Testis (tissue), 3 donors: ENCODE data around the gene PLBD2. TPM values are rescaled to one million over a fixed set of nuclear protein-coding genes. Genes with fewer than 3 reads are reported as not detected.

ENCODE experiments used
- DNase-seq: peaks from one replicate; pipeline ENCODE4 v3.0.0-alpha.2; 2019
- H3K27ac ChIP-seq, 2 donors: fragments of 200-600 bp; sonication (generic); one replicate each; pipeline ENCODE4 v1.5.1; 2019
- H3K27me3 ChIP-seq: fragments of 200-600 bp; sonication (generic); one replicate; pipeline ENCODE4 v1.5.1; 2019
- H3K36me3 ChIP-seq: fragments of 200-600 bp; sonication (generic); one replicate; pipeline ENCODE4 v1.5.1; 2017; ENCODE audit warnings: low read depth; ENCODE audit errors: missing control alignments
- H3K4me1 ChIP-seq: fragments of 200-600 bp; sonication (generic); one replicate; pipeline ENCODE4 v1.5.1; 2019
- H3K4me3 ChIP-seq, 2 donors: fragments of 200-600 bp; sonication (generic); one replicate each; pipeline ENCODE4 v1.5.1; 2017 to 2019
- H3K9me3 ChIP-seq: fragments of 200-600 bp; sonication (generic); one replicate; pipeline ENCODE4 v1.5.1; 2017
- POLR2A ChIP-seq: fragments of 450-650 bp; IDR thresholded peaks from one replicate; pipeline ENCODE4 v1.6.1; 2017; ENCODE audit warnings: antibody characterized with exemption, mild to moderate bottlenecking, moderate library complexity
- WGBS, 2 donors: methylation state at CpG; one replicate each; pipeline ENCODE4 v1.1.5; 2018; 5-methylcytosine and 5-hydroxymethylcytosine counted together
- intact Hi-C: fragments of 100-400 bp; cut with DNase I; formaldehyde crosslinking; loops from one replicate; pipeline ENCODE4 v1.15.1; 2023; ENCODE audit warnings: low total_unique reads
- polyA plus RNA-seq: library from polyadenylated mRNA; stranded (reverse); fragments of 350-450 nt; fragmentation: Illumina TruSeq; extraction: RNeasy Lipid Tissue Mini Kit (QIAGEN cat#74804); gene quantifications from one replicate; pipeline ENCODE4 v1.2.3, GENCODE V29; 2014; ENCODE audit warnings: low read depth, low replicate concordance; ENCODE audit not compliant: insufficient read depth
- total RNA-seq, 2 donors: library from RNA; depleted of rRNA; stranded (reverse); fragments of >200 nt; gene quantifications; one replicate each; pipeline ENCODE4 v1.2.3, GENCODE V29; 2016
- TF ChIP-seq, protein P1 (sequence below), 3 experiments: fragments of 450-650 bp in 2 of 3; fragments of 200-600 bp in 1 of 3; sonication (generic) in 1 of 3; IDR thresholded peaks; one replicate each; pipeline ENCODE4 v1.5.1; 2016 to 2019; ENCODE audit warnings: antibody characterized with exemption in 3 of 3, mild to moderate bottlenecking in 2 of 3, moderate library complexity in 1 of 3

The PLBD2 gene
- total and polyA plus RNA-seq, 3 donors from 2014 or later, result 110 to 126 (median 120) TPM

DNA sequence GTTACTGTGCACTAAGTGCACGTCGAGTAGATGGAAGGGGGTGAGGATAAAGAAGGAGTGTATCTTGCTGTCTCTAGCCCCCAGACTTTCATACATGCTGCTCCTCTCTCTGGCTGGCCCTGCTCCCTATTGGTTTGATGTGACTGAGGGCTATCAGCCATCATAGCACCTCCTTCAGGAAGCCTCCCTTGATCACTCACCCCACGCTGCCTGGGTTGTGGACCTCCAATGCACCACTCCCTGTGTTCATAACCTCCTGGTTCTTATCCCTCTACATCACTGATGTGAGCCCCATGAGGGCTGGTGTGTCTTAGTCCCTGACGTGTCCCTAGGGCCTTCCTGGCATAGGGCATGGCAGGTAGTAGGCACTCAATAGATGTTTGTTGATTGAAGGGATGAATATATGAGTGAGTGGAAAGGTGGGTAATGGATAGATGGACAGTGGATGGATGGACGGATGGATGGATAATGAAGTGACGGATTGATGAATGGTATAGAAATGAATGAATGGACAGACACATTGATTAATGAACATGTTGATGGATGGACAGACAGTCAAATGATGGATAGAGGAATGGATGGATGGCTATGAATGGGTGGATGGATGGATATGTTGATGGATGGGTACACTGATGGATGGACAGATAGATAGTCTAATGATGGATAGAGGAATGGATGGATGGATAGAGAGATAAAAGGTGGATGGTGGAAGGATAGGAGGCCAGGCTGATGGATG, 78.8 kb downstream of the PLBD2 start:
- H3K9me3 ChIP-seq, result no peaks in the 10 kb centered on the region
- TF ChIP-seq, protein P1, sequence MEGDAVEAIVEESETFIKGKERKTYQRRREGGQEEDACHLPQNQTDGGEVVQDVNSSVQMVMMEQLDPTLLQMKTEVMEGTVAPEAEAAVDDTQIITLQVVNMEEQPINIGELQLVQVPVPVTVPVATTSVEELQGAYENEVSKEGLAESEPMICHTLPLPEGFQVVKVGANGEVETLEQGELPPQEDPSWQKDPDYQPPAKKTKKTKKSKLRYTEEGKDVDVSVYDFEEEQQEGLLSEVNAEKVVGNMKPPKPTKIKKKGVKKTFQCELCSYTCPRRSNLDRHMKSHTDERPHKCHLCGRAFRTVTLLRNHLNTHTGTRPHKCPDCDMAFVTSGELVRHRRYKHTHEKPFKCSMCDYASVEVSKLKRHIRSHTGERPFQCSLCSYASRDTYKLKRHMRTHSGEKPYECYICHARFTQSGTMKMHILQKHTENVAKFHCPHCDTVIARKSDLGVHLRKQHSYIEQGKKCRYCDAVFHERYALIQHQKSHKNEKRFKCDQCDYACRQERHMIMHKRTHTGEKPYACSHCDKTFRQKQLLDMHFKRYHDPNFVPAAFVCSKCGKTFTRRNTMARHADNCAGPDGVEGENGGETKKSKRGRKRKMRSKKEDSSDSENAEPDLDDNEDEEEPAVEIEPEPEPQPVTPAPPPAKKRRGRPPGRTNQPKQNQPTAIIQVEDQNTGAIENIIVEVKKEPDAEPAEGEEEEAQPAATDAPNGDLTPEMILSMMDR (IDR thresholded peaks at IDR 0.05), result no peak
- TF ChIP-seq POLR2A, result no peak
- H3K36me3 ChIP-seq, result no peaks in the 10 kb centered on the region
- no peak for DNase-seq
- WGBS, 2 donors, result 92 to 96% methylated on average over 6 of the region's 6 CpGs
- no peaks in the 10 kb centered on the region for H3K4me1 ChIP-seq
- H3K4me3 ChIP-seq, result no peak overlapping the region
- no peak overlapping the region for H3K27ac ChIP-seq
- intact Hi-C loops, result loop anchor here (10.0 kb wide), 1 partner anchor 242 kb away; no protein-coding TSS in a partner anchor
- H3K27me3 ChIP-seq, result no peaks in the 10 kb centered on the region

DNA sequence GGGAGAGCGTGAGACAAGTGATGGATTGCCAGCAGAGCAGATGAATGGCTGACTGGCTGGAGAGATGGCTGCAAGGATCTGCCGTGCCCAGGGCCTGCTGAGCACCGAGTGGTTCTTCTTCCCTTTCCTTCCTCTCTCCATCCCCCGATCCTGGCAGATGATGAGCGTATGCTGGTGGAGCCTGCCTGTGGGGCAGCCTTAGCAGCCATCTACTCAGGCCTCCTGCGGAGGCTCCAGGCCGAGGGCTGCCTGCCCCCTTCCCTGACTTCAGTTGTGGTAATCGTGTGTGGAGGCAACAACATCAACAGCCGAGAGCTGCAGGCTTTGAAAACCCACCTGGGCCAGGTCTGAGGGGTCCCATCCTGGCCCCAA, 79.3 kb downstream of the PLBD2 start:
- DNase-seq, result no peak
- Histone ChIP-seq H3K27me3 (no peaks in the 10 kb centered on the region), H3K9me3 (no peaks in the 10 kb centered on the region), H3K4me1 (no peaks in the 10 kb centered on the region), H3K36me3 (no peaks in the 10 kb centered on the region), H3K4me3 (no peak overlapping the region), H3K27ac (no peak overlapping the region)
- intact Hi-C loops, result loop anchor here (10.0 kb wide), 1 partner anchor 243 kb away; no protein-coding TSS in a partner anchor
- TF ChIP-seq, protein P1 (IDR thresholded peaks at IDR 0.05), result no peak
- 79 to 81% methylated on average over 7 to 9 of the region's 9 CpGs for WGBS, 2 donors

DNA sequence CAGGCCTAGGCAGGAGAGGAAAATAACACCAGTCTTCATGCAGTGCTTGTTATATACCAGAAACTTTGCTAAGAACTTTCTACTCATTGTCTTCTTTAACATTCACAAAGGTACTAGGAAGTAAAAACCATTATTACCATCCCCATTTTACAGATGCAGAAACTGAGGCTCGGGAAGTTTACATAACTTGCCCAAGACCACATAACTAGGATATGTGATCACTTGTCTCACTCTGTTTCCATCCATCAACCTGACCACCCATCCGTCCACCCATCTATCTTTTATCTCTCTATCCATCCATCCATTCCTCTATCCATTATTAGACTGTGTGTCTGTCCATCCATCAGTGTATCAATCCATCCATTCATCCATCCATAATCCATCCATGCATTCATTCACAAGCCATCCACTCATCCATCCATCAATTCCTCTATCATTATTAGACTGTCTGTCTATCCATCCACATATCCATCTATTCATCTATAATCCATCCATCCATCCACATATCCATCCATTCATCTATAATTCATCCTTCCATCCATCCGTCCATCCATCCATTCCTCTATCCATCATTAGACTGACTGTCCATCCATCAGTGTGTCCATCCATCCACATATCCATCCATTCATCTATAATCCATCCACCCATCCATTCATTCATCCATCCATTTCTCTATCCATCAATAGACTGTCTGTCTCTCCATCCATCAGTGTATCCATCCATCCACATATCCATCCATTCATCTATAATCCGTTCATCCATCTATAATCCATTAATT, 80.3 kb downstream of the PLBD2 start:
- Histone ChIP-seq H3K4me3 (no peak overlapping the region), H3K27me3 (no peaks in the 10 kb centered on the region), H3K27ac (no peak overlapping the region), H3K9me3 (no peaks in the 10 kb centered on the region), H3K36me3 (no peaks in the 10 kb centered on the region), H3K4me1 (no peaks in the 10 kb centered on the region)
- 77 to 82% methylated on average over 4 of the region's 4 CpGs for WGBS, 2 donors
- DNase-seq, result no peak
- intact Hi-C loops, result loop anchor here (10.0 kb wide), 1 partner anchor 244 kb away; no protein-coding TSS in a partner anchor
- TF ChIP-seq POLR2A, result no peak
- TF ChIP-seq, protein P1 (IDR thresholded peaks at IDR 0.05), result no peak

DNA sequence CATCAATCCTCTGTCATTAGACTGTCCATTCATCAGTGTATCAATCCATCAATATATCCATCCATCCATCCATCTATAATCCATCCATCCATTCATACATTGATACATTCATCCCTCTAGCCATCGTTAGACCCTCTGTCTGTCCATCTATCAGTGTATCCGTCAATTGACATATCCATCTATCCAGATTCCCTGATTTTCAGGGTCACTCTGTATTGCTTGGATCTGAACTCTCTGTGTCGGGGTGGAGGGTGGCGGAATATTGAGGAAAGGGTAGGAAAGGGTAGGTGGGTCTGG, 80.9 kb downstream of the PLBD2 start:
- no peak overlapping the region for H3K27ac ChIP-seq
- TF ChIP-seq, protein P1 (IDR thresholded peaks at IDR 0.05), result no peak
- TF ChIP-seq POLR2A, result no peak
- no peak for DNase-seq
- H3K27me3 ChIP-seq, result no peaks in the 10 kb centered on the region
- WGBS, 2 donors, result 53 to 73% methylated on average over 4 of the region's 4 CpGs
- no peak overlapping the region for H3K4me3 ChIP-seq
- intact Hi-C loops, result loop anchor here (10.0 kb wide), 1 partner anchor 244 kb away; no protein-coding TSS in a partner anchor
- H3K36me3 ChIP-seq, result no peaks in the 10 kb centered on the region
- H3K4me1 ChIP-seq, result no peaks in the 10 kb centered on the region
- no peaks in the 10 kb centered on the region for H3K9me3 ChIP-seq
